CD4-positive, alpha-beta T cell treated with Interleukin-17A for 1 hour (primary cell): ENCODE measurements around the gene NFATC3.
"Not testable (repeated sequence)": the region's sequence is repeated elsewhere in the genome, so short reads cannot be mapped to it uniquely, and the experiment has no call there.

ENCODE experiments used
- DNase-seq: peaks from one replicate; pipeline ENCODE4 v3.0.0-alpha.2; 2020

Gene NFATC3

DNA sequence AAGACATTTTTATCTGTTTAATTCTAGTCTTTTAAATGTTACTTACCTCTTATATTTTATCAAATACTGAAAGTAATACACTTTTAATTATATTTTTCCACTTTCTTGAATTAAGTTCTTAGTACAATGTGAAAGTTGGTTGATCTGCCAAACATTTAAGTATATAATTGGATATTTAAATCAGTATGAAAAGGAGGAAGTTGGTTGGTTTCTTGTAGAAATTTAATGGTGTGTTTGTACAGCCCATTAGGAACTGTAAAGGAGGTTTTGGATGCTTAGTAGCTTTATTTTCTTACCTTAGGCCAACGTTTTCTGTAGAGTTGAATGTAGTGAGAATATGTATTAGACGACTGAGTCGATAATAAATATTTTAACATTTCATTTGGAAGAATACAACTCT, 5.4 kb downstream of the NFATC3 start:
- DNase-seq: no peak

- no peak for DNase-seq
These were observed 6.5 kb downstream of the NFATC3 start for GRCh38 chr16:68091380-68092261.

DNA sequence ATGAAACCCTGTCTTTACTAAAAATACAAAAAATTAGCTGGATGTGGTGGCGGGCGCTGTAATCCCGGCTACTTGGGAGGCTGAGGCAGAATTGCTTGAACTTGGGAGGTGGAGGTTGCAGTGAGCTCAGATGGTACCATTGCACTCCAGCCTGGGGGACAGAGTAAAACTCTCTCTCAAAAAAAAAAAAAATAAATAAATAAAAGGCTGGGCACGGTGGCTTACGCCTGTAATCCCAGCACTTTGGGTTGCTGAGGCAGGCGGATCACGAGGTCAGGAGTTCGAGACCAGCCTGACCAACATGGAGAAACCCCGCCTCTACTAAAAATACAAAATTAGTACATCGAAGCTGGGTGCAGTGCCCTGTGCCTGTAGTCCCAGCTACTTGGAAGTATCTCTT, 7.1 kb downstream of the NFATC3 start:
- DNase-seq: not testable (repeated sequence)

DNA sequence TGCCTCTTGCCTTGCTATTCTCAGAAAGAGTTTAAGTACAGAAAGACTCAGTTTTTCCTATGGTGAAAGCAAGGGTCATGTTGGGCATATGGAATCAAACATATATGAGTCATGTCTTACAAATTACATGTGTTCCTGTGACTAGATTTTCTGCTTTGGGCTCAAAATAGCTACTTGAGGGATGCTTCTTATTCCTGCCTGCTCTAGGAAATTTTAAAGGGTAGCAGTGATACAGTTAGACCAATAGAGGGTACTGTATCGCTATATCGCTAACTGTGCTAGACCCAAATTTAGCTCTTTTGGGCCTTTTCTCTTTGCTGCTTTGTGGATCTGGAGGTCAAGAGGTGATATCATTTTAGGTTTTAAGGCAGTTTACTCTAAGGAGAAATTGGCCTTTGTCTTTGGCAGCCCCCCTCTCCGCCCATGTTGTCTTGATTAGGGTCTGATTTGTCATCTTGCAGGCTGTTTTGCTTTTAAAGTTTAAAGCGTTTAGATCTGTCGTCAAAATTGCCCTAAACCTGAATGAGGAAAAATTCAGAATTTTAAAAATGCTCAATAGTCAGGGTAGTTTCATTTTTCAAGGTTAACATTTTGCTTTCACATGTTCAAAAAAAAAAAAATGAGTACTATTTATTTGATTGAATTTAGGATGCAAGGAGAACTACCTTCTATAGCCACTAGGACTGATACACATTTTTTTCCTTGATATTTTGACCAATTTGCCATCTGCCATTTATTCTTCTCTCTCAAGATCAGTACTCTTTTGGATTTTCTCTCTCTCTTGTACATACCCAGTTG, 8.8 kb downstream of the NFATC3 start:
- peak; percentile 59 for DNase-seq

DNA sequence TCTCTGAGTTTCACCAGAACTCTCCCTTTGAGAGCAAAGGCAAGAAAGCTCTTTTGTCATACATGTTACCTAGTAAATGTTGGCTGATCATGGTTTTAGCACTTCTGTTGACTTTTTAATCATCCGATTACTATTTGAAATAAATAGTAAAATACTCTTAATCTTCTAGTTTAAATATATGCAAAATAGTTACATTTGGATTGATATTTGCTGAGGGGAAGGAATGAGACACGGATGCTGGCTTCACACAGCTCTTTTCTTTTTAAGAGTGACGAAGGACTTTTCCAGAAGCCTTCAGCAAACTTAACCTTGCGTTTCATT, 9.4 kb downstream of the NFATC3 start:
- DNase-seq: no peak

DNA sequence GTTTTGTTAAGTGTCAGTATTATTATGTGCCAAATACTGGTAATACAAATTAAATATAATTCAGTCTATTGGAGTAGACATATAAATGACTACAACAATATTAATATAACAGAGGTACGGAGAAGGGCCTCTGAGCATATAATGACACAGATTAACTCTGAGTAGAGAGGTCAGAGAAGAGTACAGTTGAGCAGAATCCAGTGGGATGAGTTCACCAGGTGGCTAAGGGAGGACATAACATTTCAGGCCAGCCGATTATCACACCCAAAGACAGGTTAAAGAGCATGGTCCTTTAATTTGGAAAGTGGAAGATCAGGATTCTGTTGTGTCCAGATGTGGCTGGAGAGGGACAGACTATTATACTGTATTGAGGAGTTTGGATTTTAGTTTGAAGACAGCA, 11.3 kb downstream of the NFATC3 start:
- no peak for DNase-seq

DNA sequence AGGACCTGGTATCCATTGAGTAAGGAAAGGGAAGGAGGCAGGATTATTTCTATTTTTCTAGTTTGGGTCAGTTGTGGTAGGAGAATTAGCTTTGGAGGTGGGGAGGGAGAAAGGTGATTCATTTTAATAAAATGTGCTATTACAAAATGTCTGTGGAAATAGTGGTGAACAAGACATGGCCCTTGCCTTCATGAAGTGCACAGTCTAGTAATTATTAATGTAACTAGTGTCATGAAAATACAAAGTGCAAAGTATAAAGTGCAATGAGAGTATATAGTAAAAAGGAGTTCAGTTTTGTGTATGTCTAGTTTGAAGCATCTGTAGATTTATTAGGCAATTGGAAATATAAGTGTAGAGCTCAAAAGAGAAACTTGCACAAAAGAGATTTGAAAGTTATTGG, 11.9 kb downstream of the NFATC3 start:
- DNase-seq: no peak

DNA sequence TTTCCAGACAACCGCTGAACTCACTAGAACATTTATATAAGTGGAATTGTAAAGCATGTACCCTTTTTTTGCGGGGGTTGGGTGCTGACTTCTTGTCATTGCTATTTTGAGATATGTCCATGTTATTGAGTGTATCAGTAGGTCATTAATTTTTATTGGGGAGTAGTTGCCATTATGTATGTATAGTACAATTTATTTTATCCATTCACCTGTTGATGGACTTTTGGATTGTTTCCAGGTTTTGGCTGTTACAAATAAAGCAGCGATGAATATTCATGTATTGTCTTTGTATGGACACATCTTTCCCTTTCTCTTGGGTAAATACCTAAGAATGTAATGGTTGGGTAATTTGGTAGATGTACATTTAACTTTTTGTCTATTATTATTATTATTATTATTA, 12.7 kb downstream of the NFATC3 start:
- DNase-seq: no peak

- no peak for DNase-seq
These were observed 15.3 kb downstream of the NFATC3 start for GRCh38 chr16:68100488-68100887.

DNA sequence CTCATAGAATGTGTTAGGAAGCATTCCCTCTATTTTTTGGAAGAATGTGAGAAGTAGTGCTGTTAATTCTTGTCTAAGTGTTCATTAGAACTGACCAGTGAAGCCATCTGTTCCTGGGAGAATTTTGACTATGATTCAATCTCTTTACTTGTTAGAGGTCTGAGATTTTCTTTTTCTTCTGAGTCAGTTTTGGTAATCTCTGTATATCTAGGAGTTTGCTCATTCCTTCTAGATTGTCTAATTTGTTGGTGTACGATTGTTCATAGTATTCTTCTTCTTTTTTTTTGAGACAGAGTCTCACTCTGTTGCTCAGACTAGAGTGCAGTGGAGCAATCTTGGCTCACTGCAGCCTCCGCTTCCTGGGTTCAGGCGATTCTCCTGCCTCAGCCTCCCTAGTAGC, 20.4 kb downstream of the NFATC3 start:
- DNase-seq: no peak

- not testable (repeated sequence) for DNase-seq
These were observed 22.2 kb downstream of the NFATC3 start for GRCh38 chr16:68107230-68107928.

GRCh38 chr16:68109156-68109555, 24.0 kb downstream of the NFATC3 start:
- DNase-seq: not testable (repeated sequence)

- DNase-seq: not testable (repeated sequence)
These were observed 25.4 kb downstream of the NFATC3 start for GRCh38 chr16:68110611-68111010.

DNA sequence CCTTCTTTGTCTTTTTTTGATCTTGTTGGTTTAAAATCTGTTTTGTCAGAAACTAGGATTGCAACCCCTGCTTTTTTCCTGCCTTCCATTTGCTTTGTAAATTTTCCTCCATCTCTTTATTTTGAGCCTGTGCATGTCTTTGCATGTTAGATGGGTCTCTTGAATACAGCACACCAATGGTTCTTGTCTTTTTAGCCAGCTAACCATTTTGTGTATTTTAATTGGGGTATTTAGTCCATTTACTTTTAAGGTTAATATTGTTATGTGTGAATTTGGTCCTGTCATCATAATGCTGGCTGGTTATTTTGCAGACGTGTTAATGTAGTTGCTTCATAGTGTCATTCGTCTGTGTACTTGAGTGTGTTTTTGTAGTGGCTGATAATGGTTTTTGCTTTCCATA, 26.2 kb downstream of the NFATC3 start:
- DNase-seq: no peak

DNA sequence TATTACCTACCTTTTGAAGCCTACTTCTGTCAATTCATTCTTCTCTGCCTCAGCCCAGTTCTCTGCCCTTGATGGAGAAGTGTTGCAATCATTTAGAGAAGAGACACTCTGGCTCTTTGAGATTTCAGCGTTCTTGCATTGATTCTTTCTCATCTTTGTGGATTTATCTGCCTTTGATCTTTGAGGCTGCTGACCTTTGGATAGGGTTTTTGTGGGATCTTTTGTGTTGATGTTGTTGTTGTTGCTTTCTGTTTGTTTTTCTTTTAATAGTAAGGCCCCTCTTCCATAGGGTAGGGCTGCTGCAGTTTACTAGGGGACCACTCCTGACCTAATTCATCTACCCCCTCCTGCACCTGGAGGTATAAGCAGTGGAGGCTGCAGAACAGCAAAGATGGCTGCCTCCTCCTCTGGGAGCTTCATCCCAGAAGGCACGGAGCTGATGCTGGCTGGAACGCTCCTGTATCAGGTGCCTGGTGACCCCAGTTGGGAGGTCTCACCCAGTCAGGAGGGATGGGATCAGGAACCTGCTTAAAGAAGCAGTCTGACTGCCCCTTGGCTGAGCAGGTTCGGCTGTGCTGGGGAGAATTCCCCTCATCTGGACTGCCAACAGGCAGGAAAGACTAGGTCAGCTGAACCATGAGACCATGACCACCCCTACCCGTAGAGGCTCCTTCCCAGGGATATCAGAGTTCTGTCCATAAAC, 28.0 kb downstream of the NFATC3 start:
- no peak for DNase-seq

GRCh38 chr16:68113765-68114240, 28.6 kb downstream of the NFATC3 start:
- DNase-seq: no peak

DNA sequence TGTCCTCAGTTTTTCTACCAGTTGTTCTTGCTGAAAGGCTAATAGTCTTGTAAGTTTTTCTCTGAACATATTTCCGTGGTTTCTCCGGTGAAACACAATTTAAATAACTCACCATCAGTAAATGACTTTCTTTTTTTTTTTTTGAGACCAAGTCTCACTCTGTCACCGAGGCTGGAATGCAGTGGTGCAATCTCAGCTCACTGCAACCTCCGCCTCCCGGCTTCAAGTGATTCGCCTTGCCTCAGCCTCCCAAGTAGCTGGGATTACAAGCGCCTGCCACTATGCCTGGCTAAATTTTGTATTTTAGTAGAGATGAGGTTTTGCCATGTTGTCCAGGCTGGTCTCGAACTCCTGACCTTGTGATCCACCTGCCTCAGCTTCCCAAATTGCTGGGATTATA, 29.8 kb downstream of the NFATC3 start:
- not testable (repeated sequence) for DNase-seq

- no peak for DNase-seq
These were observed 30.7 kb downstream of the NFATC3 start for GRCh38 chr16:68115851-68116250.

- DNase-seq: peak; percentile 60
These were observed 31.2 kb downstream of the NFATC3 start for GRCh38 chr16:68116256-68116867.

- no peak for DNase-seq
These were observed 32.7 kb downstream of the NFATC3 start for GRCh38 chr16:68117884-68118283.

GRCh38 chr16:68118954-68119353, 33.8 kb downstream of the NFATC3 start:
- not testable (repeated sequence) for DNase-seq

- DNase-seq: not testable (repeated sequence)
These were observed 35.3 kb downstream of the NFATC3 start for GRCh38 chr16:68120496-68120895.
